Keratinocyte (primary cell): ENCODE results near the gene ATP12A.

Experiments used
- EZH2 ChIP-seq: IDR thresholded peaks from one replicate; pipeline ENCODE4 v1.6.1; 2012; ENCODE audit warnings: inconsistent platforms, mild to moderate bottlenecking, low read length, moderate library complexity
- TF ChIP-seq, protein P1 (sequence below), 3 experiments: IDR thresholded peaks in 1 of 3; conservative IDR thresholded peaks in 1 of 3; optimal IDR thresholded peaks in 1 of 3; 2 replicates in 2 of 3; 3 replicates in 1 of 3; pipeline versions ENCODE3 to v1.5.1; 2011; ENCODE audit warnings: low read length in 3 of 3, mild to moderate bottlenecking in 3 of 3, moderate library complexity in 2 of 3, control low read depth in 1 of 3, inconsistent platforms in 1 of 3; ENCODE audit not compliant: insufficient read depth in 2 of 3; ENCODE audit errors: extremely low read depth in 1 of 3

DNA sequence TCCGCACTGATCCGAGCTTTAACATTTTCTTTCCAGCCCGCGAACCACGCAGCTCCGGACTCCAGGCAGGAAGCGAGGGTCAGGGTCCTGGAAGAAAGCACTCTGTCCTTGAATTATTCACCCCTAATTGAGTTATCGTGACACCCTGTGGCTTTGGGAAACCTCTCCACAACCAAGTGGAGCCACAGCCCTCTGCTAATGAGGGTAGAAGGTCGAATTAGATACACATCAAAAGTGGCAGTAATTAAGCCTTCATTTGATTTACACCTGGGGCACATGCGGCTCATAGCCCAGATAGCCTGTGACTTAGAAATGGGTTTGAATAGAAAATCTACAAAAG is 67.8 kb downstream of the ATP12A start:
- TF ChIP-seq, protein P1, sequence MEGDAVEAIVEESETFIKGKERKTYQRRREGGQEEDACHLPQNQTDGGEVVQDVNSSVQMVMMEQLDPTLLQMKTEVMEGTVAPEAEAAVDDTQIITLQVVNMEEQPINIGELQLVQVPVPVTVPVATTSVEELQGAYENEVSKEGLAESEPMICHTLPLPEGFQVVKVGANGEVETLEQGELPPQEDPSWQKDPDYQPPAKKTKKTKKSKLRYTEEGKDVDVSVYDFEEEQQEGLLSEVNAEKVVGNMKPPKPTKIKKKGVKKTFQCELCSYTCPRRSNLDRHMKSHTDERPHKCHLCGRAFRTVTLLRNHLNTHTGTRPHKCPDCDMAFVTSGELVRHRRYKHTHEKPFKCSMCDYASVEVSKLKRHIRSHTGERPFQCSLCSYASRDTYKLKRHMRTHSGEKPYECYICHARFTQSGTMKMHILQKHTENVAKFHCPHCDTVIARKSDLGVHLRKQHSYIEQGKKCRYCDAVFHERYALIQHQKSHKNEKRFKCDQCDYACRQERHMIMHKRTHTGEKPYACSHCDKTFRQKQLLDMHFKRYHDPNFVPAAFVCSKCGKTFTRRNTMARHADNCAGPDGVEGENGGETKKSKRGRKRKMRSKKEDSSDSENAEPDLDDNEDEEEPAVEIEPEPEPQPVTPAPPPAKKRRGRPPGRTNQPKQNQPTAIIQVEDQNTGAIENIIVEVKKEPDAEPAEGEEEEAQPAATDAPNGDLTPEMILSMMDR (optimal IDR thresholded peaks at IDR 0.05 in 1 of 3, IDR thresholded peaks at IDR 0.05 in 1 of 3, conservative IDR thresholded peaks at IDR 0.05 in 1 of 3; ENCODE audit: extremely low read depth in 1 of 3, insufficient read depth in 2 of 3, low read length in 3 of 3): no peak
- TF ChIP-seq EZH2: no peak
